GM21423 (cell line): ENCODE measurements around the gene TM6SF1.

Experiments used
- ATAC-seq: cut with Tn5 transposase; IDR thresholded peaks from one replicate; pipeline ENCODE4 v1.9.1; 2021; ENCODE audit warnings: mild to moderate bottlenecking, moderate library complexity; ENCODE audit not compliant: unreplicated experiment

Gene TM6SF1

DNA sequence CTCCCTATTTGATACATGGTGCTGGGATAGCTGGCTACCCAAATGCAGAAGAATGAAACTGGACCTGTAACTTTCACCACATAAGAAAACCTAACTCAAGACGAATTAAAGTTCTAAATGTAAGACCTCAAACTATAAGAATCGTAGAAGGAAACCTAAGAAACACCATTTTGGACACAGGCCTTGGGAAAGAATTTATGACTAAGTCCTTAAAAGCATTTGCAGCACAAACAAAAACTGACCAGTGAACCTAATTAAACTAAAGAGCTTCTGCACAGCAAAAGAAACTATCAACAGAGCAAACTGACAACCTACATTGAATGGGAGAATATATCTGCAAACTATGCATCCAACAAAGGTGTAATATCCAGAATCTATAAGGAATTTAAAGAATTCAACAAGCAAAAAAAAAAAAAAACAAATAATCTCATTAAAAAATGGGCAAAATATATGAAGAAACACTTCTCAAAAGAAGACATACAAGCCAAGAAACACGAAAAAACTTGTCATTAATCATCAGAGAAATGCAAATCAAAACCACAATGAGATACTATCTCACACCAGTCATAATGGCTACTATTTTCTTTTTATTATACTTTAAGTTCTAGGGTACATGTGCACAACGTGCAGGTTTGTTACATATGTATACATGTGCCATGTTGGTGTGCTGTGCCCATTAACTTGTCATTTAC, 63.2 kb downstream of the TM6SF1 start:
- no peak for ATAC-seq

- no peak for ATAC-seq
These were observed 67.4 kb downstream of the TM6SF1 start for GRCh38 chr15:83174891-83175290.

DNA sequence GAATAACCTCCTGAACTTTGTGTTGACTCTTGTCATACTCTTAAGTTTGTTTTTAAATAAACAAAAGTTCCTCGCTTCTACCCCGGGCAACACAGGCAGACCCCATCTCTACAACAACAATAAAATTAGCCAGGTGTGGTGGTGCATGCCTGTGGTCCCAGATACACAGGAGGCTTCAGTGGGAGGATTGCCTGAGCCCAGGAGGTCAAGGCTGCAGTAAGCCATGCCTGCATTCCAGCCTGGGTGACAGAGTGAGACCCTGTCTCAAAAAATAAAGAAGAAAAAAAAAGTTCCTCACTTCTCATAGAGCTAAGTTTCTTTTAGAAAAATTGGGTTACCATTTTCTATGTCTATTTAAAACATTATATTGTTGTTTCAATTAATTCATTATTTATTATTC, 70.9 kb downstream of the TM6SF1 start:
- ATAC-seq = no peak

- ATAC-seq = no peak
These were observed 71.5 kb downstream of the TM6SF1 start for GRCh38 chr15:83178869-83179325.

DNA sequence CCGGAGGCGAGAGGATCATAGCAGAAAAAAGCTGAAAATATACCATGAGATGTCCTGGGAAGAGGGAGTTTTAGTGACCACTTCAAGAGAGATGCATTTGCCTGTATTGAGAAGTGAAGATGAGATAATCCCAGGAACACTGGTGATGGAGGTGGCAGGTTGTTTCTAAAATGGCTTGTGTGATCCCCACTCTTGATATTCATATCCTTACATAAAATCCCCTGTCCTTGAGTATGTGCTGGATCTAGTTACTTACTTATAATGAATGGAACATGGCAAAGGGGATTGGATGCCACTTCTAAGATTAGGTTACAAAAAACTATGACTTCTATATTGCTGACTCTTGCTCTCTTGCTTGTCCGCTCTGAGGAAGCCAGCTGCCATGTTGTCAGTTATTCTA, 78.1 kb downstream of the TM6SF1 start:
- ATAC-seq = no peak
